PC-9 (cell line): ENCODE data around the gene RPEL1. TPM values are rescaled to one million over a fixed set of nuclear protein-coding genes. Genes with fewer than 3 reads are reported as not detected.
"Not testable (repeated sequence)": the region's sequence is repeated elsewhere in the genome, so short reads cannot be mapped to it uniquely, and the experiment has no call there.

Source experiments
- BruUV-seq: library from RNA; stranded (reverse); fragments of 400-500 nt; replicated peaks from 2 replicates; lab custom pipeline; 2021; lab: Mats Ljungman, UMichigan
- CTCF ChIA-PET: fragments of 300-600 bp; sonication (Branson Sonifier 250); formaldehyde crosslinking; loops from one replicate; lab custom pipeline; 2022; ENCODE audit warnings: antibody characterized with exemption; lab: Charles Lee
- POLR2A ChIA-PET: fragments of 300-600 bp; sonication (Branson Sonifier 250); formaldehyde crosslinking; loops from one replicate; lab custom pipeline; 2022; ENCODE audit warnings: antibody characterized with exemption; ENCODE audit not compliant: unreplicated experiment; lab: Charles Lee
- DNase-seq, 2 experiments: peaks; one replicate each; pipeline versions ENCODE4 v3.0.0 to v3.0.0-alpha.2; 2015 to 2022; ENCODE audit warnings: mixed read lengths in 1 of 2
- H2AFZ ChIP-seq: fragments of 200-600 bp; sonication (generic); 2 replicates; pipeline ENCODE4 v1.8.1; 2017; ENCODE audit warnings: antibody characterized with exemption
- H3F3A ChIP-seq: fragments of 200-600 bp; sonication (generic); 2 replicates; pipeline ENCODE4 v1.8.1; 2017; ENCODE audit warnings: antibody characterized with exemption, mild to moderate bottlenecking, low read depth; ENCODE audit not compliant: insufficient read depth
- H3K27ac ChIP-seq: fragments of 200-600 bp; sonication (generic); 2 replicates; pipeline ENCODE4 v1.6.1; 2016; ENCODE audit warnings: mixed run types
- H3K27me3 ChIP-seq: fragments of 200-600 bp; sonication (generic); 2 replicates; pipeline ENCODE4 v1.6.1; 2016; ENCODE audit warnings: low read depth, mixed run types; ENCODE audit not compliant: insufficient read depth
- H3K36me3 ChIP-seq: fragments of 200-600 bp; sonication (generic); 2 replicates; pipeline ENCODE4 v1.6.1; 2016; ENCODE audit warnings: low read depth, mixed run types
- H3K4me1 ChIP-seq: fragments of 200-600 bp; sonication (generic); replicated peaks from 2 replicates; pipeline ENCODE4 v1.6.1; 2016; ENCODE audit warnings: mixed run types; ENCODE audit not compliant: insufficient read depth
- H3K4me2 ChIP-seq: fragments of 200-600 bp; sonication (generic); 2 replicates; pipeline ENCODE4 v1.6.1; 2017; ENCODE audit warnings: mixed run types
- H3K4me3 ChIP-seq: fragments of 200-600 bp; sonication (generic); 2 replicates; pipeline ENCODE4 v1.6.1; 2016; ENCODE audit warnings: mixed run types
- H3K79me2 ChIP-seq: fragments of 200-600 bp; sonication (generic); 2 replicates; pipeline ENCODE4 v1.6.1; 2017; ENCODE audit warnings: low read depth, mixed run types
- H3K9me2 ChIP-seq: fragments of 200-600 bp; sonication (generic); 2 replicates; pipeline ENCODE4 v1.8.1; 2017; ENCODE audit warnings: mild to moderate bottlenecking; ENCODE audit not compliant: insufficient read depth
- H3K9me3 ChIP-seq: fragments of 200-600 bp; sonication (generic); 2 replicates; pipeline ENCODE4 v1.8.1; 2016; ENCODE audit warnings: low read depth; ENCODE audit not compliant: insufficient read depth
- H4K20me1 ChIP-seq: fragments of 200-600 bp; sonication (generic); 2 replicates; pipeline ENCODE4 v1.8.1; 2017; ENCODE audit not compliant: insufficient read depth
- EZH2 ChIP-seq: fragments of 200-600 bp; sonication (generic); IDR thresholded peaks from 2 replicates; pipeline ENCODE4 v1.8.0; 2017; ENCODE audit warnings: antibody characterized with exemption, low read depth
- intact Hi-C: fragments of 100-400 bp; cut with micrococcal nuclease; formaldehyde crosslinking; loops from one replicate; pipeline ENCODE4 v1.10.0; 2022; ENCODE audit not compliant: unreplicated experiment
- total RNA-seq: library from RNA; stranded (reverse); gene quantifications from 2 replicates; pipeline ENCODE4 v1.2.3, GENCODE V29; 2021
- TF ChIP-seq, protein P1 (sequence below): fragments of 200-600 bp; sonication (generic); conservative IDR thresholded peaks from 2 replicates; pipeline ENCODE4 v1.6.1; 2017; ENCODE audit warnings: mixed run types, antibody characterized with exemption, mild to moderate bottlenecking, moderate library complexity

Gene RPEL1
- total RNA-seq, 1 experiment from 2014 or later: not detected

DNA sequence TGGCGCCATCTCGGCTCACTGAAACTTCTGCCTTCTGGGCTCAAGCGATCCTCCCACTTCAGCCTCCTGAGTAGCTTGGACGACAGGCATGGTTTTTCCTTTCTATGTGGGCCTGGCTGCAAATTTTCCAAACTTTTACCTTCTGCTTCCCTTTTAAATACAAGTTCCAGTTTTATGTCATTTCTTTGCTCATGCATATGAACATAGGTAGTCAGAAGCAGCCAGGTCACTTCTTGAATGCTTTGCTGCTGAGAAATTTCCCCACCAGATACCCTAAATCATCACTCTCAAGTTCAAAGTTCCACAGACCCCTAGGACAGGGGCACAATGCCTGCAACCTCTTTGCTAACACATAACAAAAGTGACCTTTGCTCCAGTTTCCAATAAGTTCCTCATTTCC is 21.6 kb upstream of the RPEL1 start:
- H3K9me2 ChIP-seq: no peaks in the 10 kb centered on the region
- H3K36me3 ChIP-seq: no peaks in the 10 kb centered on the region
- no peaks in the 10 kb centered on the region for H4K20me1 ChIP-seq
- H3K9me3 ChIP-seq: peaks cover 5% of the 10 kb centered on the region; the same call in 1 of the 2 replicates
- peaks cover 25% of the 10 kb centered on the region for H3K4me1 ChIP-seq
- H3K79me2 ChIP-seq: no peaks in the 10 kb centered on the region
- H3K4me3 ChIP-seq: no peak overlapping the region
- peaks cover 3% of the 10 kb centered on the region; the same call in 1 of the 2 replicates for H3F3A ChIP-seq
- H3K27me3 ChIP-seq: no peaks in the 10 kb centered on the region
- ChIA-PET POLR2A (no interaction called here), CTCF (no interaction called here)
- no peak overlapping the region for H2AFZ ChIP-seq
- DNase-seq: no peak
- no peak overlapping the region for H3K27ac ChIP-seq
- no TSS peak for BruUV-seq
- no peak for TF ChIP-seq EZH2
- TF ChIP-seq, protein P1, sequence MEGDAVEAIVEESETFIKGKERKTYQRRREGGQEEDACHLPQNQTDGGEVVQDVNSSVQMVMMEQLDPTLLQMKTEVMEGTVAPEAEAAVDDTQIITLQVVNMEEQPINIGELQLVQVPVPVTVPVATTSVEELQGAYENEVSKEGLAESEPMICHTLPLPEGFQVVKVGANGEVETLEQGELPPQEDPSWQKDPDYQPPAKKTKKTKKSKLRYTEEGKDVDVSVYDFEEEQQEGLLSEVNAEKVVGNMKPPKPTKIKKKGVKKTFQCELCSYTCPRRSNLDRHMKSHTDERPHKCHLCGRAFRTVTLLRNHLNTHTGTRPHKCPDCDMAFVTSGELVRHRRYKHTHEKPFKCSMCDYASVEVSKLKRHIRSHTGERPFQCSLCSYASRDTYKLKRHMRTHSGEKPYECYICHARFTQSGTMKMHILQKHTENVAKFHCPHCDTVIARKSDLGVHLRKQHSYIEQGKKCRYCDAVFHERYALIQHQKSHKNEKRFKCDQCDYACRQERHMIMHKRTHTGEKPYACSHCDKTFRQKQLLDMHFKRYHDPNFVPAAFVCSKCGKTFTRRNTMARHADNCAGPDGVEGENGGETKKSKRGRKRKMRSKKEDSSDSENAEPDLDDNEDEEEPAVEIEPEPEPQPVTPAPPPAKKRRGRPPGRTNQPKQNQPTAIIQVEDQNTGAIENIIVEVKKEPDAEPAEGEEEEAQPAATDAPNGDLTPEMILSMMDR: no peak
- intact Hi-C loops: no loop called here
- no peak overlapping the region for H3K4me2 ChIP-seq

DNA sequence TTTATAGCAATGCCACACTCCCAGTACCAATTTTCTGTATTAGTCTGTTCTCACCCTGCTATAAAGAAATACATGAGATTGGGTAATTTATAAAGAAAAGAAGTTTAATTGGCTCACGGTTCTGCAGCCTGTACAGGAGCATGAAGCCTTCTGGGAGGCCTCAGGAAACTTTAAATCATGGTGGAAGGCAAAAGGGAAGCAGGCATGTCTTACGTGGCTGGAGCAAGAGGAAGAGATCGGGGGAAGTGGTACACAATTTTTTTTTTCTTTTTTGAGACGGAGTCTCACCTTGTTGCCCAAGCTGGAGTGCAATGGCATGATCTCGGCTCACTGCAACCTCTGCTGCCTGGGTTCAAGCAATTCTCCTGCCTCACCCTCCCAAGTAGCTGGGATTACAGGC is 21.0 kb upstream of the RPEL1 start:
- H3K27ac ChIP-seq, BruUV-seq, H4K20me1 ChIP-seq, H3K9me3 ChIP-seq, H3K9me2 ChIP-seq, CTCF ChIA-PET, DNase-seq, H3K27me3 ChIP-seq, POLR2A ChIA-PET, H3K36me3 ChIP-seq, H3K4me2 ChIP-seq, H3K4me3 ChIP-seq, intact Hi-C loops, H3F3A ChIP-seq, H2AFZ ChIP-seq, H3K79me2 ChIP-seq: not testable (repeated sequence)
- peaks cover 30% of the 10 kb centered on the region for H3K4me1 ChIP-seq

DNA sequence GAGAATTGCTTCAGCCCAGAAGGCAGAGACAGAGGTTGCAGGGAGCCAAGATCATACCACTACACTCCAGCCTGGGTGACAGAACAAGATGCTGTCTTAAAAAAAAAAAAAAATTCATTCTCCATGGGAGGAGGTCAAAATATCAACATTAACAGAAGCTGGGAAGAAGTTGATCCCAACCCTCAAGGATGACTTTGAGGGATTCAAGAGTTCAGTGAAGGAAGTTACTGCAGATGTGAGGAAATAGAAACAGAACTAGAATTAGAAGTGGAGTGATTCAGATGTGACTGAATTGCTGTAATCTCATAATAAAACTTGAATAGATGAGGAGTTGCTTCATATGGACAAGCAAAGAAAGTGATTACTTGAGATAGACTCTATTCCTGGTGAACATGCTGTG is 19.7 kb upstream of the RPEL1 start:
- intact Hi-C loops: no loop called here
- BruUV-seq: no TSS peak
- no peaks in the 10 kb centered on the region for H4K20me1 ChIP-seq
- no peak for DNase-seq
- no peak overlapping the region for H3K4me3 ChIP-seq
- peaks cover 41% of the 10 kb centered on the region for H3K4me1 ChIP-seq
- H3K9me2 ChIP-seq: no peaks in the 10 kb centered on the region
- no peak overlapping the region for H3K4me2 ChIP-seq
- no peak for TF ChIP-seq EZH2
- TF ChIP-seq, protein P1: no peak
- H3K27me3 ChIP-seq: no peaks in the 10 kb centered on the region
- ChIA-PET CTCF (no interaction called here), POLR2A (no interaction called here)
- no peak overlapping the region for H3K27ac ChIP-seq
- peaks cover 20% of the 10 kb centered on the region for H3F3A ChIP-seq
- no peaks in the 10 kb centered on the region for H3K79me2 ChIP-seq
- peaks cover 5% of the 10 kb centered on the region; the same call in 1 of the 2 replicates for H3K9me3 ChIP-seq
- H2AFZ ChIP-seq: no peak overlapping the region
- H3K36me3 ChIP-seq: no peaks in the 10 kb centered on the region

DNA sequence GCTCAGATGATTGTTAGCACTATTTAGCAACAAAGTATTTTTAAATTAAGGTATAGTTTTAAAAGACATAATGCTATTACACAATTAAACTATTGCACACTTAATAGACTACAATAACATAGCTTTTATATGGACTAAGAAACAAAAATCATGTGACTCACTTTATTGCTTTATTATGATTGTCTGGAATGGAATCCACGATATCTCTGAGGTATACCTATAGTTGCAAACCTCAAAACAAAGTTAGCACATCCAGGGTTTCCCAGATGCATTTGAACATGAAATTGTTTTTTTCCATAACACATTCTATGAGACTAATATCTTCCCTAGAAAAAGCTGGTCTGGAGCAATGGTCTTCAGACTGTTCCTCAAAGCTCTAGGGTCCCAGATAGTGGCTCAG is 18.3 kb upstream of the RPEL1 start:
- intact Hi-C loops: no loop called here
- no peak overlapping the region for H3K4me3 ChIP-seq
- TF ChIP-seq, protein P1: no peak
- no peak for TF ChIP-seq EZH2
- no peak overlapping the region for H3K4me2 ChIP-seq
- H3K9me3 ChIP-seq: peaks cover 5% of the 10 kb centered on the region; the same call in 1 of the 2 replicates
- BruUV-seq: no TSS peak
- H3K4me1 ChIP-seq: peaks cover 53% of the 10 kb centered on the region
- peak in 1 of 2 experiments; percentile 66 for DNase-seq
- POLR2A ChIA-PET: no interaction called here
- no peak overlapping the region for H2AFZ ChIP-seq
- CTCF ChIA-PET: interaction anchor here (0.7 kb wide), 2 partner anchors 17 to 1389 kb away, joined by 3 to 4 read pairs; no protein-coding TSS in a partner anchor
- H3F3A ChIP-seq: peaks cover 33% of the 10 kb centered on the region
- H4K20me1 ChIP-seq: no peaks in the 10 kb centered on the region
- H3K79me2 ChIP-seq: no peaks in the 10 kb centered on the region
- no peaks in the 10 kb centered on the region for H3K9me2 ChIP-seq
- no peaks in the 10 kb centered on the region for H3K36me3 ChIP-seq
- peak overlapping the region; percentile 37; the same call in 1 of the 2 replicates for H3K27ac ChIP-seq
- H3K27me3 ChIP-seq: no peaks in the 10 kb centered on the region
